Fibroblast of the aortic adventitia (primary cell): ENCODE results near the gene KIAA0319L. TPM values are rescaled to one million over a fixed set of nuclear protein-coding genes. Genes with fewer than 3 reads are reported as not detected.
"Not testable (repeated sequence)": the region's sequence is repeated elsewhere in the genome, so short reads cannot be mapped to it uniquely, and the experiment has no call there.

Experiments used
- DNase-seq: peaks from one replicate; pipeline ENCODE4 v3.0.0-alpha.2; 2010; ENCODE audit warnings: low read depth
- H3K4me3 ChIP-seq: 2 replicates; pipeline ENCODE4 v1.5.1; 2011; ENCODE audit warnings: low read depth, mild to moderate bottlenecking, control low read depth, low read length, moderate library complexity
- total RNA-seq: library from RNA; depleted of rRNA; stranded (reverse); fragments of >200 nt; gene quantifications from 2 replicates; pipeline ENCODE4 v1.2.3, GENCODE V29; 2012; ENCODE audit warnings: low replicate concordance
- TF ChIP-seq, protein P1 (sequence below): IDR thresholded peaks from 2 replicates; pipeline ENCODE4 v1.5.1; 2011; ENCODE audit warnings: mild to moderate bottlenecking, low read length, control low read depth, inconsistent platforms; ENCODE audit not compliant: insufficient read depth

KIAA0319L gene
- total RNA-seq, 1 donor = 36.2 TPM

- no peak for DNase-seq
- no peak overlapping the region for H3K4me3 ChIP-seq
- TF ChIP-seq, protein P1, sequence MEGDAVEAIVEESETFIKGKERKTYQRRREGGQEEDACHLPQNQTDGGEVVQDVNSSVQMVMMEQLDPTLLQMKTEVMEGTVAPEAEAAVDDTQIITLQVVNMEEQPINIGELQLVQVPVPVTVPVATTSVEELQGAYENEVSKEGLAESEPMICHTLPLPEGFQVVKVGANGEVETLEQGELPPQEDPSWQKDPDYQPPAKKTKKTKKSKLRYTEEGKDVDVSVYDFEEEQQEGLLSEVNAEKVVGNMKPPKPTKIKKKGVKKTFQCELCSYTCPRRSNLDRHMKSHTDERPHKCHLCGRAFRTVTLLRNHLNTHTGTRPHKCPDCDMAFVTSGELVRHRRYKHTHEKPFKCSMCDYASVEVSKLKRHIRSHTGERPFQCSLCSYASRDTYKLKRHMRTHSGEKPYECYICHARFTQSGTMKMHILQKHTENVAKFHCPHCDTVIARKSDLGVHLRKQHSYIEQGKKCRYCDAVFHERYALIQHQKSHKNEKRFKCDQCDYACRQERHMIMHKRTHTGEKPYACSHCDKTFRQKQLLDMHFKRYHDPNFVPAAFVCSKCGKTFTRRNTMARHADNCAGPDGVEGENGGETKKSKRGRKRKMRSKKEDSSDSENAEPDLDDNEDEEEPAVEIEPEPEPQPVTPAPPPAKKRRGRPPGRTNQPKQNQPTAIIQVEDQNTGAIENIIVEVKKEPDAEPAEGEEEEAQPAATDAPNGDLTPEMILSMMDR = no peak
These were observed 34.0 kb upstream of the KIAA0319L start for GRCh38 chr1:35591211-35591610.

DNA sequence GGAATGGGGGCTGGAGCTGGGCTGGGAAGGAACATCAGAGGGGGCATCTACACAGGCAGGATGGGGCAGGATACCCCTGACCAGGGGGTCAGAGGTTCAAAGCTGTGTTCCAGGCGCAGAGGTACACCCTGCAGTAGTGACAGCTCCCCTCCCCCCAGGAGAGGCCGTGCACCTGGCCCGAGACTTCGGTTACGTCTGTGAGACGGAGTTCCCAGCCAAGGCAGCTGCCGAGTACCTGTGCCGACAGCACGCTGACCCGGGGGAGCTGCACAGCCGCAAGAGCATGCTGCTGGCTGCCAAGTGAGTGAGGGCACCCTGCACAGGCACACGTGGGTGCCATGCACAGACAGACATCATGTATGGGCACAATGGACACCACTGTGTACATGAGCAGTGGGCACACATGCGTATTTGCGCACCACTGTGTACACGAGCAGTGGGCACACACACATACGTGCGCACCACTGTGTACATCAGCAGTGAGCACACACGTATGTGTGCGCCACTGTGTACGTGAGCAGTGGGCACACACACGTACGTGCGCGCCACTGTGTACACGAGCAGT, 33.4 kb upstream of the KIAA0319L start:
- TF ChIP-seq, protein P1 = no peak
- no peak for DNase-seq
- H3K4me3 ChIP-seq = no peak overlapping the region

DNA sequence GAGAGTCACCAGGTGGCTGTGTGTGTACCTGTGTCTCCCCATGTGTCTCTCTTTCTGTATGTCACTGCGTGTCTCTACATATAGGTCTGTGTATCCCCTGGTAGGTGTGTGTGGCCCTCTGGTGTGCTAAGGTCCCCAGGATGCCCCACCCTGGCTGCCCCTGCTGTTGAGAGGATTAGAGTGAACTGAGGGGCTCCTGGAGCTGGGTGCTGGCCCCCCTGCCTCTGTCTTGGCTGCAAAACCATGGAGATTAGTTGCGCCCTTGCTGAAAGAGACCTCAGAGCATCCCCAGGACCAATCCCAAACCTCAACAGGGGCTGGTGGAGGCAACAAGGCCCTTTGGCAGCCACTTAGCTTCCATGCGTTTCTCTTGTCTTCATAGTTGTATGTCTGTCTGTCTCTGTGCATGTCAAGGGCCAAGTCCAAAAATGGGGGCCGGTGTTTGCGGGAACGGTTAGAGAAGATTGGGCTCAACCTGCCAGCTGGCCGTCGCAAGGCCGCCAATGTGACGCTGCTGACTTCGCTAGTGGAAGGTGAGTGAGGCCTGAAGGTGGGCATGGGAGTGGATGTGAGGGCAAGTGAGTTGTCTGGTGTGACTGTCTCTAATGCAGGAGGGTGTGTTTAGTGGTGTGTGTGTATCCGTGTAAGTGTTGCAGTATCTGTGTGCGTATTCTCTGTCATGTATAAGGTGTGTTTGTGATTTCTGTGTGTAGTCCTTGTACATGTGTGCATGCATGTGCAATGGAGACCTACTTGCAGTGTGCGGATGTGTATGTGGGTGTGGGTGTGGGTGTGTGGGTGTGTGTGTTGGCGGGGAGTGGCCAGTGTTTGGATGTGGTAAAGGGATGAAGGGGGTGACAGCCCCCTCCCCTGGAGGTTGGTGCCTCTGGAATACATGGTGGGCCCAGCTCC, 32.6 kb upstream of the KIAA0319L start:
- no peak for DNase-seq
- H3K4me3 ChIP-seq = no peak overlapping the region
- TF ChIP-seq, protein P1 = no peak

DNA sequence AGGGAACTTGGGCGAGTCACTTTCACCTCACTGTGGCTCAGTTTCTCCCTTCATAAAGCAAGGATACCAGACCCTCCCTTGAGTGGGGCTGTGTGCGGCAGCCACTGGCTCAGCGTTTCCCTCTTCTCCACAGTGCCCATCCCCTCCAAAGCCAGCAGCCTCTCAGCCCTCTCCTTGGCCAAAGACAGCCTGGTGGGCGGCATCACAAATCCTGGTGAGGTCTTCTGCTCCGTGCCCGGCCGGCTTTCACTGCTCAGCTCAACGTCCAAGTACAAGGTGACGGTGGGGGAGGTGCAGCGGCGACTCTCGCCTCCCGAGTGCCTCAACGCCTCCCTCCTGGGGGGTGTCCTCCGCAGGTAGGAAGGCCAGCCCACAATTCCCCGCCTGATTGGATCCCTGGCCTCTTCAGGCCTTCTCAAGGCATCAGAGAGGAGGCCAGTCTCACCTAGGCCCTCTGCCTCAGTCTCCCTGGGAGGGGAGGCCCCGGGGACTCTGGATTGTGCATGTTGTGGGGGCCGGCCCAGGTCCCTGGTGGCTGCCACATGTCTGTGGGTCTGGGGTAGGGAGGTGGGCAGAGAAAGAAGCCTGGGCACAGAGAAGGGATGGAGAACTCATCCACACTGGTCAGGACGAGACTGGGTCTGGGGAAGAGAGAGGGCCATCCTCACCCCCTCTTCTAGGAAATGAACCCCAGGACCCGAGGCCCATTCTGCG, 31.2 kb upstream of the KIAA0319L start:
- no peak overlapping the region for H3K4me3 ChIP-seq
- TF ChIP-seq, protein P1 = no peak
- DNase-seq = no peak

GRCh38 chr1:35587736-35588135, 30.5 kb upstream of the KIAA0319L start:
- DNase-seq = no peak
- H3K4me3 ChIP-seq = no peak overlapping the region
- TF ChIP-seq, protein P1 = no peak

DNA sequence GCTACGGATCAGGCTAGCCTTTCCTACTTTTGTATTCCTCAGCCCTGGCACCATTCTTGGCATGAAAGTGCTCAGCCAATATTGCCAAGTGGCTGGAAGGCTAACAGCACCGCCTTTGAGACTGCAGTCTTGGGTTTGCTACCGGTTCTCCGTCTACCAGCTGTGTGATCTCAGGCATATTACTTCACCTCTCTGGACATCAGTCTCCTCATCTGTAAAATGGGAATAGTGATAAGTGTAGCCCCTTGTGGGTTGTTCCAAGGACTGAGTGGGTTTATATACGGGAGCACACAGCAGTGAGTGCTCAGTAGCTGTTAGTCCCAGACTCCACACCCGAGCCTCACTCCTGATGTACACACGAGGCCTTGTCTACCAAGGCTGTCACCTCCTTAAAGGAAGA, 29.6 kb upstream of the KIAA0319L start:
- H3K4me3 ChIP-seq = no peak overlapping the region
- no peak for DNase-seq
- TF ChIP-seq, protein P1 = no peak

GRCh38 chr1:35585805-35586204, 28.6 kb upstream of the KIAA0319L start:
- H3K4me3 ChIP-seq, DNase-seq: not testable (repeated sequence)
